ENCODE results near the gene SLC12A7. TPM values are rescaled to one million over a fixed set of nuclear protein-coding genes. Genes with fewer than 3 reads are reported as not detected.

The SLC12A7 gene
- total RNA-seq, 1 donor from 2014 or later = 30.5 TPM

DNA sequence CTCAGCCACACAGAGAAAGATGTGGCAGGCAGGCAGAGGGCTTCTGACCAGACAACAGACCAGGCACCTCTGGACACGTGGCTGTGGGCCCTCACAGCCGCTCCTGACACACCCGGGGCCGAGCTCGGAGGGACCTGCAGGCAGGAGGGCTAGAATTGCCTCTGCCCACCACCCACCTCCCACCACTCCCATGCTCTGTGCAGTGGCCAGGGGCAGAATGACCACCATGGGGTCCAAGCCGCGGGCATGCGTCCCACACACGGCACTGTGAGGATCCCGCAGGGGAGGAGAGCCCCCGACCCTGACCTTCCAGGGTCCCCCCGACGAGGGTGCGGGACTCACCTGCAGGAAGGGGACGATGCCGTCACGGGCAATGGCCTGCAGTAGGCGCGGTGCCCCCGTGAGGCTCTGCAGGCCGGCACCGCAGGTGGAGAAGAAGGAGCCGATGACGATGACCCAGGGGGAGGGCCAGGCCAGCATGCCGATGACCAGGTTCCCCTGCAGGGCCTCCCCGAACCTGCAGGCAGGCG is 34.3 kb downstream of the SLC12A7 start:
- H3K27ac Mint-ChIP-seq (ENCODE audit: unreplicated experiment) = no peak overlapping the region
- H3K9me3 Mint-ChIP-seq (ENCODE audit: unreplicated experiment) = no peaks in the 10 kb centered on the region
- Histone ChIP-seq H3K4me3 (ENCODE audit: insufficient read depth, low read depth, low read length) (no peak overlapping the region), H3K36me3 (ENCODE audit: insufficient read depth, low read length) (no peaks in the 10 kb centered on the region), H3K27ac (ENCODE audit: low read depth, low read length) (no peak overlapping the region), H3K9ac (ENCODE audit: low read length) (no peak overlapping the region), H2AFZ (ENCODE audit: low read depth, low read length) (no peak overlapping the region), H3K9me3 (ENCODE audit: insufficient read depth, low read depth, low read length) (no peaks in the 10 kb centered on the region), H3K27me3 (ENCODE audit: insufficient read depth, low read length) (no peaks in the 10 kb centered on the region), H3K4me1 (ENCODE audit: insufficient read depth, low read length) (no peaks in the 10 kb centered on the region), H3K79me2 (ENCODE audit: insufficient read depth, low read length) (no peaks in the 10 kb centered on the region), H4K20me1 (ENCODE audit: insufficient read depth, low read length) (no peaks in the 10 kb centered on the region), H3K4me2 (ENCODE audit: low read length) (no peak overlapping the region)
- H3K4me1 Mint-ChIP-seq (ENCODE audit: low read depth, unreplicated experiment) = peaks cover 2% of the 10 kb centered on the region
- no peak overlapping the region for H3K4me3 Mint-ChIP-seq (ENCODE audit: unreplicated experiment)
- no peak for TF ChIP-seq EZH2 (IDR thresholded peaks at IDR 0.05; ENCODE audit: insufficient read depth, low read length)
- TF ChIP-seq CTCF (IDR thresholded peaks at IDR 0.05; ENCODE audit: insufficient read depth, low read depth, low read length) = no peak
- FAIRE-seq (no peak), DNase-seq (ENCODE audit: low read depth) (no peak)
- no peaks in the 10 kb centered on the region for H3K27me3 Mint-ChIP-seq (ENCODE audit: low read depth, unreplicated experiment)
- H3K36me3 Mint-ChIP-seq (ENCODE audit: low read depth, unreplicated experiment) = peaks cover 4% of the 10 kb centered on the region

DNA sequence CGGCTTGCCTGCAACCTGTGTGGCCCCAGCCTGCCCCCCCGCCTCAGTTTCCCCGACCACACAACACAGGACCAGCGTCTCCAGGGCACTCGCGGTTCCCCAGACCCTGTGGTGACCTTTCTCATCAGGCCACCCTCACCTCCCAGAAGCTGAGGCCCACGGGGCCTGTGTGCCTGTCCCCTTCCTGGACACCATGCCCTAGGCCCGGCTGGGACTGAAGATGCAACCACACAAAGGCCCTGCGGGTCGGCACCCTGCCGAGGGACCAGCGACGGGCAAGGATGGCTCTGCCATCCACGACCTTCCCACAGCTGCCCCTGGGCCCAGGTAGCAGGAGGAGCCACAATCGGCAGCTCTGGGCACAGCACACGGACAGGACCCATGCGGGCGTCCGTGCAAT is 34.8 kb downstream of the SLC12A7 start:
- H3K4me3 Mint-ChIP-seq (ENCODE audit: unreplicated experiment) = no peak overlapping the region
- no peaks in the 10 kb centered on the region for H3K9me3 Mint-ChIP-seq (ENCODE audit: unreplicated experiment)
- no peak overlapping the region for H3K9ac ChIP-seq (ENCODE audit: low read length)
- H2AFZ ChIP-seq (ENCODE audit: low read depth, low read length) = no peak overlapping the region
- H3K27ac Mint-ChIP-seq (ENCODE audit: unreplicated experiment) = no peak overlapping the region
- H3K27me3 ChIP-seq (ENCODE audit: insufficient read depth, low read length) = no peaks in the 10 kb centered on the region
- FAIRE-seq (no peak), DNase-seq (ENCODE audit: low read depth) (no peak)
- no peaks in the 10 kb centered on the region for H3K36me3 ChIP-seq (ENCODE audit: insufficient read depth, low read length)
- peaks cover 2% of the 10 kb centered on the region for H3K4me1 Mint-ChIP-seq (ENCODE audit: low read depth, unreplicated experiment)
- no peak overlapping the region for H3K27ac ChIP-seq (ENCODE audit: low read depth, low read length)
- no peak overlapping the region for H3K4me3 ChIP-seq (ENCODE audit: insufficient read depth, low read depth, low read length)
- no peaks in the 10 kb centered on the region for H3K9me3 ChIP-seq (ENCODE audit: insufficient read depth, low read depth, low read length)
- H3K27me3 Mint-ChIP-seq (ENCODE audit: low read depth, unreplicated experiment) = no peaks in the 10 kb centered on the region
- H3K4me2 ChIP-seq (ENCODE audit: low read length) = no peak overlapping the region
- no peak for TF ChIP-seq EZH2 (IDR thresholded peaks at IDR 0.05; ENCODE audit: insufficient read depth, low read length)
- no peak for TF ChIP-seq CTCF (IDR thresholded peaks at IDR 0.05; ENCODE audit: insufficient read depth, low read depth, low read length)
- H4K20me1 ChIP-seq (ENCODE audit: insufficient read depth, low read length) = no peaks in the 10 kb centered on the region
- H3K4me1 ChIP-seq (ENCODE audit: insufficient read depth, low read length) = no peaks in the 10 kb centered on the region
- no peaks in the 10 kb centered on the region for H3K79me2 ChIP-seq (ENCODE audit: insufficient read depth, low read length)
- H3K36me3 Mint-ChIP-seq (ENCODE audit: low read depth, unreplicated experiment) = peaks cover 4% of the 10 kb centered on the region

DNA sequence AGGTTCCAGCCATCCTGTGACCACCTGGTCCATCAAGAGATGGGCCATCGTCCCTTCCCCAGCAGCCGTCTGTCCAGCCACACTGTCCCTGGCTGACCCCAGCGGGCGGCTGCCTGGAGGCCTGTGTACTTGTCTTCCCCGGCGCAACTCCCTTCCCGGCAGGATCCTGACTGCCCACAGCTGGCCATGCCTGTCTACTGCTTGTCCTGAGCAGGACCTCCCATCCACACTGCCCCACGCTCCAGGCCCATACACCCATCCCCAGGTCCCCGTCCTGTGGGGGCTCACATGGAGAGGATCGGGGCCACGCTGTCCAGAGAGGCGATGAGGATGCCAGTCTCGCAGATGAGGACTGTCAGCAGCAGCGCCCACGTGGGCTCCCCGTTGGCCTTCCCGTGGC is 35.5 kb downstream of the SLC12A7 start:
- Histone ChIP-seq H3K4me1 (ENCODE audit: insufficient read depth, low read length) (no peaks in the 10 kb centered on the region), H3K9ac (ENCODE audit: low read length) (no peak overlapping the region), H3K4me2 (ENCODE audit: low read length) (no peak overlapping the region), H3K36me3 (ENCODE audit: insufficient read depth, low read length) (no peaks in the 10 kb centered on the region), H2AFZ (ENCODE audit: low read depth, low read length) (no peak overlapping the region), H3K4me3 (ENCODE audit: insufficient read depth, low read depth, low read length) (no peak overlapping the region), H3K27me3 (ENCODE audit: insufficient read depth, low read length) (no peaks in the 10 kb centered on the region), H4K20me1 (ENCODE audit: insufficient read depth, low read length) (no peaks in the 10 kb centered on the region), H3K27ac (ENCODE audit: low read depth, low read length) (no peak overlapping the region), H3K79me2 (ENCODE audit: insufficient read depth, low read length) (no peaks in the 10 kb centered on the region), H3K9me3 (ENCODE audit: insufficient read depth, low read depth, low read length) (no peaks in the 10 kb centered on the region)
- Mint-ChIP-seq H3K27me3 (ENCODE audit: low read depth, unreplicated experiment) (no peaks in the 10 kb centered on the region), H3K27ac (ENCODE audit: unreplicated experiment) (no peak overlapping the region), H3K4me3 (ENCODE audit: unreplicated experiment) (no peak overlapping the region), H3K4me1 (ENCODE audit: low read depth, unreplicated experiment) (peaks cover 2% of the 10 kb centered on the region), H3K36me3 (ENCODE audit: low read depth, unreplicated experiment) (peaks cover 4% of the 10 kb centered on the region), H3K9me3 (ENCODE audit: unreplicated experiment) (no peaks in the 10 kb centered on the region)
- no peak for FAIRE-seq
- no peak for TF ChIP-seq CTCF (IDR thresholded peaks at IDR 0.05; ENCODE audit: insufficient read depth, low read depth, low read length)
- no peak for TF ChIP-seq EZH2 (IDR thresholded peaks at IDR 0.05; ENCODE audit: insufficient read depth, low read length)
- DNase-seq (ENCODE audit: low read depth) = no peak

Measured in astrocyte (in vitro differentiated cells and primary cell).